GM21423 (cell line): ENCODE measurements around the gene IP6K3.

Experiments used
- ATAC-seq: cut with Tn5 transposase; IDR thresholded peaks from one replicate; pipeline ENCODE4 v1.9.1; 2021; ENCODE audit warnings: mild to moderate bottlenecking, moderate library complexity; ENCODE audit not compliant: unreplicated experiment

The IP6K3 gene

DNA sequence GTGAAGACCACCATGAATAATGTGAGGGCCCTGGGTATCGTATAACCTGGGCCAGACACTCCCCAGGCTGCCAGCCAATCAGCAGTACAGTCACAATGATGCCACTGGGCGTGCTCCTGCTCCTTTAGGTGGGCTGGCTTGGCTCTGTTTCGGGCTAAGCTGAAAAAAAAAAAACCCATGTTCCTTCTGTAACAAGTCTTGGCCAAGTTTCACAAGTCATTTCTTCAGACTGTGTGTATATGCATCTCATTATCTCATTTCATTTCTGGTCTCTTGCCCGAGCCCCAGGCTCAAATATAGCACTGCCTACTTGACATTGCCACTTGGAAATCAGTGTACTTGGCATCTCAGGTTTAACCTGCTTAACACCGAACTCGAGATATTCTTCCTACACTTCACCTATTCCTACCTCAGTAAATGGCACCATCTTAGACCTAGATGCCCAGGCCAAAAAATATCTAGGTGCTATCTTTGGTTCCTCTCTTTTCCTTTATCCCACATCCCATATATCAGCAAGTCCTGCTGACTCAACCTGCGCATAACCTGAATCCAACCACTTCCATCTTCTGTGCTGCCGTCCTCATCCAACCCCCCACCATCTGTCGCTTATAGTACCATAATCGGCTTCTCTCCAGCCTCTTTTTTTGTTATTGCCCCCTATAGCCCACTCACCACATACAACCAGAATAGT lies 37.0 kb downstream of the IP6K3 start:
- ATAC-seq: no peak

DNA sequence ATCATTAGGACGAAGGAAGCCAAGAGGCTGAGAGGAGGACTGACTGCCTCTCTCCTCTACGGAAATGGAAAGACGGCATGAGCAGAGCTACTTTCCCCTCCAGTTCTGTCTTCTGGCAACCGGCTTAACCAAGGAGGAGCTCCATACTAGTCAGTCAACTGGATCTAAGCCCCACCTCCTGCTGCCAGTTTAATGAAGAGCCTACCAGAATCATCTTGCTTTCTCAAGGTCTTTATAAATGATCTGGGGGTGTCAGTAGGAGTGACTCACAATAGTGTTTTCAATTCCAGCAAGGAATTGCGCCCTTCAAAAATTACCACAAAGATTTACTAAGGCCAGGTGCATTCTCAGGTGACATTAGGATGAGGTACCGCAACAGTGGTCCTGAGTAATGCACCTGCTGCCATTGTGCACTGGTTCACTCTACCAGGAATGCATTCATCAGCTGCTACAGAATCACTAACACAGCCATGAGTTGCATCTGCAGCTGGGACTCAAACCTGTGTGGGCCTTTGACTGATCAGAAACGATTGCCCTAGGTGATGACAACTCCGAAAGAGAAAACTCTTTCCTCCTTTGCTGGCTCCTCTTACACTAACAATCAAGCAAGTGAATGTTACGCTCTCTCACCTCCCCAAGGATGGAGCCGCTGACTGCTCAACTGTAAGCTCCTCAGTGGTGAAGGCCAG lies 38.0 kb downstream of the IP6K3 start:
- no peak for ATAC-seq

DNA sequence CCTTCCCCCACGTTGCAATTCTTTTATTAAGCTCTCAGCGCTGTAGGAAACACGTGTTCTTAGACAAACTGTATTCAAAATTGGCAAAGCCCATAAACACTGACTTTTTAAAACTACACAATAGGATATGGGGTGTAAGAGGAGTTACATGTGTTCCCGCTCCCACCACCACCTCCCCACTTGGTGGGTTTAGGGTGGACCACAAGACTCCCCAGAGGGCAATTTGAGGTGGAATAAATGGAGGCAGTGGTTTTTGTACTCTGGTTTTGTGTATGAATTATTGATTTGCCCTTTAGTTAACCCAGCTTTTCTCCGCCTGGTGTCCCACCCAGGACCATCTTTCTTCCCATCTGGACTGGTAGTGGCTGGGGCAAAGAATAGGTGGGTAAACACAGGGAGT lies 38.9 kb downstream of the IP6K3 start:
- ATAC-seq: no peak

DNA sequence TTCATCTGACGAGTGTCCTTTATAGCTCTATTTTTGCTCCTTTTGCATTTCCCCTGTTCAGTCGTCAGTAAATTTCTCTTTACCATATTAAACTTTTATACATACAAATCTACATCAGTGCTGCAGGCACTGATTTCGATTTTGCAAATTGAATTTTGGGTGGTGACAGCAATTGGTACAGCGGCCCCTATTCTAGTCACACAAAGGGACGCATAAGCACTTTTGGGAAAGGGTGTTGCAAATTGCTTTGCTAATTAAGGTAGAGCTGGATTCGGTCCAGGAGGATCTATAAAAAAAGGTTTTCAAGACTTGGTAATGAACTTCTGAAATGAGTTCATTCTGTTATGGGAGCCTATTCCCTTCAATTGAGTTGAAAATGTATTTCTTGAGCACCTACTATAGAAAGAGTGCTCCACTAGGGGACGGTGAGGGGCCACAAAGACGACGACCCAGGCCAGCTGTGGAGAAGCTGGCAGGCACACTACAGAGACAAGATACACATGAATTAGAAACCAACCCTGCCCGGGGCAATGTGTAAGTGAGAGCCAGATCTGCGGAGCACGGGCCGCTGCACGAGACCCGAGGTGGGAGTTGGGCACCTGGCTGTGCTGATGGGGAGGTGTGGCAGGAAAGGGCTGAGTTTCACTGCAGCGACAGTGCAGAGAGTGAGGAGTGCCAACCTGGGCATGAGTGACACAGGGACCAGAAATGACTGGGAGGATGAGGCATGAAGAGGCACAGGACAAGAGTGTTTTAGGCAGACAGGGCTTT lies 40.6 kb downstream of the IP6K3 start:
- no peak for ATAC-seq

DNA sequence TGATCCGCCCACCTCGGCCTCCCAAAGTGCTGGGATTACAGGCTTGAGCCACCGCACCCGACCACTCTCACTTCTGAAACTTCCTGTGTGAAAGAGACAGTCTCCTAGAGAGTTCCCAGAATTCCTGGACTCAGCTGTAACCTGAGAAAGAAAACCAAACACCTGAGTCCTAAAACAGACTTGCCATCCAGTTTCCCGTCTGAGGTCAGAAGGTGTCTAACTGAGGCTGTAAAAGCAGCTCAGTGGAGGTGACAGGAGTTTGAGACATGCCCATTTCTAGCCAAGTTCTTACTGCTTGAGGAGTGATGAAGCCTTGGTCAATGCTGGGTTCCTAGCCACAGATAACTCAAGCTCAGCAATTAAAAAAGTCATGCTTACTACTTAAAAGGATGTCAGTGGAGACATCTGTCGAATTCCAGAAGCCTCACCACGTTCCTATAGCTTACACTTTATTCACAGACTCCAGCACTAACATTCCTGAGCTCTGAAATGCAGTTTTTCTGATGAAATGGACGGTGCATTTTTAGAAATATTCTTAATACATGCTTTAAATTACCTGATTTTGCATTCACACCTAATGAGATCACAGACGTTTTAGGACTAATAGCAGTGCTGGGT lies 41.3 kb downstream of the IP6K3 start:
- no peak for ATAC-seq

DNA sequence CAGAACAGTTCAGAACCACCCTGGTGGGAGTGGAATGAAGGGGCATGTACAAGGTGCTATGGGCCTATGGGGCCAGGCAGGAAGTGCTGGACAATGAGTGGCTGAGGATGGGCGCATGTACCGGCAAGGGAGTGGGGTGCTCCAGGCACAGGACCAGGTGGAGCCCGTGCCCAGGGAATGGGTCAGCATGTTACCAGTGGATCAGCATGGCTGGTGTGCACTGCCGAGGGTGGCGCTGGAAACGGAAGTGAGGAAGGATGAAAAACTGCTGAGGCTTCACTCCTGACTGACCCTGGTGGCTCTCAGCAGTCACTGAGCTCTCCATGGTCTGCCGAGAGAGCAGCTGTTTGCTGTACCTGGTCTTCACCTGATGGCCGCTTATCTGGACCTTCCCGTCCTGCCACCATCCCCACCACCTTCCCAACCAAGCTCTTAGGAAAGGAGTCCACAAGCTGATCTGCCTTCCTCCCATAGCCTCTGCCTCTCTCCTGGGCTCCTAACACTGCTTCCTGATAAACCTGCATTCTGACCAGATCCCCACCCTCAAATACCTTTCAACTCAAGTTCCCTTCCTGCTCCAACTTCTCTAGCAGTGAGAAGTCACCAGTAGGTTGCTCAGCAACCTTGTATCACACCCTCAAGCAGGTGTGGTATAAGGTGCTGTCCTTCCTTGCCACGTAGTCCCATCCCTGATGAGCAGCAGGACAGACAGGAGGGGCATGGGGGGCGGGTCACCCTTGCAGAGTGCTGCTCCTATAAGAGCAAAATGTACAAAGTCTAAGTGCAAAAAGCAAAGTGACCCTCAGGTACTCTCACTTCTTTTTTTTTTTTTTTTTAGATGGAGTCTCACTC lies 42.3 kb downstream of the IP6K3 start:
- ATAC-seq: no peak

DNA sequence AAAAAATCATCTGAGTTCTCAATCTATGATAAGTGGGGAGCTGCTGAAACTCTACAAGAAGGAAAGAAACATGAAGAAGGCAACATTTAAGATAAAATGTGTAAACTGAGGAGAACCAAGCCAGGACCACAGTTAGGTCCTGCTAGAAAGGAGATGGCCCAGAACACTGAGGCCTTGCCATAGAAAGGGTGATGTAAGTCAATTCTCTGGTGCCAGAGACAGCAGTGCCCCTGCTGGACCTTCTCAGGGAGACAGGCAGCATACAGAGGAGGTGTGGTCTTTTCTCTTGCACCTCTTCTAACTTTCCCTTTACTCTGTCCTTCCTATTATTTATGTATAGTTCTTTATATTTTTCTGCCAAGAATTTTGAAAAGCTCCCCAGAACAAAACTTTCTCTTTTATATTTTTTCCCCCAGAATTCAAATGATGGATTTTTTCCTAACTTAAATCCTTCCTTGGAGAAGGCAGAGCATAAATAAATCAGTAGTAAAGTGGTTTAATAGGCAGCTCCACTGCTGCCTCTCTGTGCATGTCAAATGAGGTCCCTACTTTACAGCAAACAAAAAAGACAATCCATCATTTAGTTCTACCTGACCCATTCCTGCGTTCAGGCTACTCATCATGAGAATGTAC lies 44.2 kb downstream of the IP6K3 start:
- ATAC-seq: no peak

DNA sequence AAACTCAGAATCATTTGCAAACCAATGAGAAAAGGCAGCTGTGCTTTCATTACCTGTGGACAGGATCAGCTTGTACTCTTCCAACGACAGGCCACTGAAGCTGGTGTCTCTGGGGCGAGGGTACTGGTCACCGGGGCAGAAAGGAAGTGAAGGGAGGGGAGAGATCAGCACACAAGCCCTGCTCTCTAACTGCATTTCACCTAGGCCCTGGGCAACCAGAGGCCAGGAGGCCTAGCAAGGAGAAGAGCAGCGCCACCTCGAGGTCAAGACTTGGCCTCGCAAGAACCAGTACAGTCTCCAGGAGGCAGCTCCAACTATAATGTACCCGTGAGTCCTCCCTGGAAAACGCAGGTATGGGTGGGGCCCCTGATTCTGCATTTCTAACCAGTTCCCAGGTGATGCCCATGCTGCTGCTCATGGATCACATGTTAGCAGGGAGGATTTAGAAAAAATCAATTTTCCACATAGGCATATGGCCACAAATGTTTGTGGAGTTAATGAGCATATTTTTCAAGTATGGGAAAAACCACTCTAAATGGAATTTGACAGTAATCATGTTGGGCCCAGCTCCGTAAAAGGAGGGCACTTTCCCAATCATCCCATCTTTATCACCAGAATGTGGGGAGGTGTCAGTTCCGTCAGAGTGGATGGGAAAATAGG lies 46.2 kb downstream of the IP6K3 start:
- peak; percentile 64 for ATAC-seq

DNA sequence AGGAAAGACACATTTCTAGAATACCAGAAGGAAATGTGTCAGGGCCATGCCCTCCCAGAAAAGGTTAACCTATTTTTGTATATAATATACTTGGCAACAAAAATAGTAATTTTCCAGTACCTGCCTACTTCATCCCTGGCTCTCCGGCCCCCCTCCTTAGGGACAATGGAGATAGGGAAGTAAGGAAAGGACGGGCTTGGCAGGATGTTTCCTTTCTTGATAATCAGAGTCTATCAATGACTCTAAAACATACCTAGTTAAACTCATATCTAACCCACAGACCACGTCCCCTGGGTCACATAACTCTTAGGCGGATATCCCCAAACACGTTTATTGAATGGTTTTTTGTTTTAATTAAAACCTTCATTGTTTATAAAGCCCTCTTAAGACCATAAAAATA lies 47.0 kb downstream of the IP6K3 start:
- no peak for ATAC-seq

DNA sequence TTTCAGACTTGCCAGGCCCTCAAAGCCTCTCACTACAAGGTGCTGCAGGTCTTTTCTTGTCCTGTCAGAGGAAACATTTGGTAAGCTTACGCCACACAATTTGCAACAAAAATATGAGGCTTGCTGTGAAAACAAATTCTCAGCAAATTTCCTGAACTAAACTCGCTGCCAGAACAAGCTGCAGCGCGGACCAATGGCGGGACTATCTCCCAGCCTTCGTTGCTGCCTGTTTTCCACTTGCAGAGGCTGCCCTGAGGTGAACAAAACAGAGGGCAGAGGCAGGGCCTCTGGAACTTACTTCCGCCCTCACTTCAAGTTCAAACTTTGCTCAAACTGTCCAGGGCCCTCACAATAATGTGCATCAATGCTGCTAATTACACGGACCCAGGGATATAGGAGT lies 47.6 kb downstream of the IP6K3 start:
- ATAC-seq: no peak

DNA sequence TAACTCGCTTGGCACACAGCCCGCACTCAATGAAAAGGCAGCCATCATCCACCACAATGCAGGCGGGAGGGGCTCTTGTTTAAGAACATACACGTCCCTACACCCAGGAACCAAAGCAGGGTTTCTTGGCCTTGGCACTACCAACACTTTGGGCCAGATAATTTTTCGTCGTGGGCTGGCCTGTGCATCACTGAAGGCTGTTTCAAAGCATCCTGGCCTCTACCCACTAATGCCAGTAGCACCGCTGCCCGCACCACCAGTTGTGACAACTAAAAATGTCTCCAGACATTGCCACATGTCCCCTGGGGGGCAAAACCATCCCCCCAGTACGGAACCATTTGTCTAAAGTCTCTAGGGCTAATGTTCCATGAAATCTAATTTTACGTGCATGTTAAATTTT lies 48.2 kb downstream of the IP6K3 start:
- ATAC-seq: no peak

DNA sequence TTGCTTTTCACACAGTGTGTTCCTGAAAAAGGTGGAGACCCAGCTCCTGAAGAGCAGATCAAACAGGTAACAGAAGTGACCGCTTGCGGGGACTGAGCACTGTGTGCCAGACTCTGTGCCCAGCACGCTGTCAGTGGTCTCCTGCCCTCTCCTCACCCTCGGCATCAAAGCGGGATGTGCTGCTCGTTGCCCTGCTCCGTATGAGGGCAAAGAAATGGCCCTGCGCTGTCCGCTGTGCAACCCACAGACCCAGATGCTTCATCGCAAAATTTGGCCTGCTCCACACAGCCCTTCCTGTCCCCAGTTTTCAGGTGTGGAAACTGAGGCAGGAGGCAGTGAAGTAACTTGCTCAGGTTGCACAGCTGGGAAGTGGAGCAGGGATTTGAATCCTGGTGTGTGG lies 48.9 kb downstream of the IP6K3 start:
- no peak for ATAC-seq

DNA sequence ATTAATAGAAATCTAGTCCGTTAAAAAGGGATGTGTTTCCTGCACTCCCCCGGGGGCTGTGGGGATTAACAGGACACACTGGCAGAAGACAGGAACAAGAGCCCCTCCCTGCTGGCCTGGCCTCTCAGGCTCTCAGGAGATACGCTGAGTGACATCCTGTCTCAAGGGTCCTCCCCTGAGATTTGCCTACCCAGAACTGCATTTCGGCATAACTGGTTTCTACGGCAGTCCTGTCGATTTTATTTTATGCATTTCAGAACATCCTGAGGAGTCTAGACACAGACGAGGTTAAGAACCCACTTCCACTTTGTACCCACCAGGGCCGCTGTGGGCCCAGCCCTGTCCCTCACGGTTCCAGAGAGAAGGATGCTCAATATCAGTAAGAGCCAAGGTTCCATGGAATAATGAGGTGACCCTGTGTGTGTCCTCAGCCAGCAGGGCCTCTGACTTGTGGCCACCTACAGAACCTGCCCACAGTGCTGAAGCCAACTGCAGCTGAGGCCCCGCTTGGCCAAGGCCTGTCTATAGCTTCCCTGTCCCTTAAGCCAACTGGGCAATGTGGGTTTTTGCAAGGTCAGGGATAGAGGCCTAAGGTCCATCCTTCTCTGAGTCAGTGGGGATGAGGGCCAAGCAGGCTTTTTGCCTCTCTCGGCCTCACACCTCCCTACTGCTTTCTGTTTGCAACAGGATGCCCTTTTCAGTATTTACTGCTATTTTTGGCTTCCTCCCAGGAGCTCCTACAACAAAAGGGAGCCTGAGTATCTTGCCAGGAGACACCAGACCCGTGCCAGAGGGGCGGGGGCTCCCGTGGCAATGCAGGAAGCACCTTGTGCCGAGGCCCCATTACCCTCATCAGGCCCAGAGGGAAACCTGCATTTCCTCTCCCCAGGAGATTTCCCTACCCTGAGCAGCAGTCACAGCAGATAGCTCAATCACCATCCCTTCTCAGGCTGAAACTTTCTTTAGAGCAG lies 49.9 kb downstream of the IP6K3 start:
- no peak for ATAC-seq

DNA sequence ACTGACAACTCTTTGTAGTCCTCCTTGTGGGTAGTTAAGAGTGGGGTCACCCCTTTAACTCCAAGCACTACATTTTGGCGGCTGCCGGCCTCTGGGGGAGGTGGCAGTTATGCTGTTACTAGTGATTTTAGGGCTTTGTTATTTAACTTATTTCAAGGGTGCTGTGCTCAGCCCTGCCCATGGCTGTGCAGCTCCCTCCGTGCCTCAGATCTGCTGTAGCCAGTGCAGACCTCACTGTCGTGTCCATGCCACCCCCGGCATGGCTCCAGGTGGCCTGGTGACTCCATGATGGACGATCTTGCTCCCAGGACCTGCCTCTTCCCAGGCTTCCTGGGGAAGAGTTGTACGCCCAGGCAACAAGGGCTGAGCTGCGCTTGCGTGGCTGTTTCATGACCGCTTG lies 50.6 kb downstream of the IP6K3 start:
- ATAC-seq: no peak

DNA sequence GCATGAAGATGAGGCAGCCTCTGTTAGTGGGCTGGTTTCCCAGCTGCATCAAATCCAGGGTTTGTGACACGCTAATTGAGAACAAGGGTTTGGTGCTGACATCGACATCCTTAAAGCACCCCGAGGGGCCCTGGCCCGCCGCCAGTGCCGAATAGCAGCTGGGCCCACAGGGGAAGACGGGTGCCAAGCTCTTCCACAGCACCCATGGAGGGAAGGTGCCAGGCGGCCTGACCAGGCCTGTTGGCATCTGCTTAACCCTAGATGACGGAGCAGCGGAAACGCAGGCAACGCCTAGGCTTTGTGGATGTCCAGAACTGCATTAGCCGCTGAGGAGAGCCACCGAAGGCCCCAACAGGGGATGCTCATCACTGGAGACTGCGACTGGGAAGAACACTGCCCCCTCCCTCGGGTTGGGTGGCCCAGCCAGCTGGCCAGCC lies 51.2 kb downstream of the IP6K3 start:
- ATAC-seq: no peak

DNA sequence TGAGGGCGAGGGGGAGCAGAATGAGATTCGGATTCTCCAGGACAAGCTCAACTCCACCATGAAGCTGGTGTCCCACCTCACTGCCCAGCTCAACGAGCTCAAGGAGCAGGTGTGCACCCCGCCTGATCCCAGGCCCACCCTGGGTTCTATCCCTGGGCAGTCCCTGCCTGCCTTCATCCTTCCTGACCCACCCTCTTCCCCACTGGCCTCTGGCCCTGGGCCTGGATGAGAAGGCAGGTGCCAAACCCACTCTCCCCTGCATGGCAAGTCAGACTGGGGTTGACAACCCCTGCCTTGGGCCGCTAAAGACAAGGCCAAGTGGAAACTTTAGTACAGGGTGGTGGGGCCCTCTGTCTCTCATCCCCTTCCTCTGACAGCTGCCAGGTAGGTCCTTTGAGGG lies 51.7 kb downstream of the IP6K3 start:
- ATAC-seq: no peak

DNA sequence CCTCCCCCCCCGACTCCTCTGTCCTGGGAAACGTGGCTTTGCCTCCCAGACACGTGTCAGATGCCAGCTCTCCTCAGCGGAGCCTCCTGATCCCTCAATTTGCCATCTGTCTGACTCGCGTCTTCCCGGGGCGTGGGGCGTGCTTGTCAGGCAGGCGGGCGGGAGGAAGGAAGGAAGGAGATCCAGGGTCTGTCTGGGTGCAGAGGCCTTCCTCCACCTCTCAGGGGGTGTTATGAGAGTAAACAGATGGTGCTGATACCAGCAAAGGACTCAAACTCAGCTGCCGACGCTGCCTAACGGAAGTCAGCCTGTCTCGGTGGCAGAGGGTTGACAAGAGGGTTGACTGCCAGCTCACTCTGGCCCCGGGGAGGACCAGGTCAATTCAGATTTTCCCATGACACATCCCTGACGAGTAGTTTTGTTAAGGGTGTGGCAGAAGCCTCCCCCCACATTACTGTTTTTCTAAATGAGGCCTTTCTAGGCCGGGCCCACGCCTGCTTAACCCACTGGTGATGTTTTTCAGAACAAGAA lies 52.2 kb downstream of the IP6K3 start:
- ATAC-seq: no peak
